HepG2 (cell line): ENCODE measurements around the gene DPY19L1.

ENCODE experiments used
- EZH2 ChIP-seq: conservative IDR thresholded peaks from 2 replicates; pipeline ENCODE4 v1.6.1; 2012; ENCODE audit warnings: mild to moderate bottlenecking, low read depth, low read length, moderate library complexity
- FOXK1 ChIP-seq: sonication (generic); formaldehyde crosslinking; IDR thresholded peaks from 2 replicates; pipeline ENCODE4 v1.4.0; 2020; ENCODE audit warnings: low read depth, missing genetic modification reagents, borderline replicate concordance
- FOXM1 ChIP-seq: sonication (generic); formaldehyde crosslinking; IDR thresholded peaks from 2 replicates; pipeline ENCODE4 v1.5.0; 2020; ENCODE audit warnings: missing genetic modification reagents
- GABPA ChIP-seq, 2 experiments: IDR thresholded peaks; 2 replicates each; pipeline ENCODE4 v1.6.1; 2011 to 2016; ENCODE audit warnings: low read depth in 2 of 2, low read length in 1 of 2, missing biosample characterization in 1 of 2, missing genetic modification characterization in 1 of 2
- MTF1 ChIP-seq: sonication (generic); formaldehyde crosslinking; IDR thresholded peaks from 2 replicates; pipeline ENCODE4 v1.5.0; 2020; ENCODE audit warnings: missing genetic modification reagents
- TF ChIP-seq, protein P1 (sequence below): fragments of 450-650 bp; IDR thresholded peaks from 2 replicates; pipeline ENCODE4 v1.6.1; 2017; ENCODE audit warnings: mild to moderate bottlenecking
- TF ChIP-seq, protein P2 (sequence below): sonication (generic); formaldehyde crosslinking; IDR thresholded peaks from 2 replicates; pipeline ENCODE4 v1.5.0; 2020; ENCODE audit warnings: mild to moderate bottlenecking, missing genetic modification reagents, moderate library complexity

- TF ChIP-seq MTF1 (CRISPR knock-in tag) (no peak), FOXK1 (no peak), GABPA (IDR thresholded peaks at IDR 0.05; ENCODE audit: low read depth, low read length) (no peak), GABPA (CRISPR knock-in tag; IDR thresholded peaks at IDR 0.05; ENCODE audit: low read depth) (no peak), FOXM1 (CRISPR knock-in tag) (no peak), EZH2 (no peak)
- TF ChIP-seq, protein P1, sequence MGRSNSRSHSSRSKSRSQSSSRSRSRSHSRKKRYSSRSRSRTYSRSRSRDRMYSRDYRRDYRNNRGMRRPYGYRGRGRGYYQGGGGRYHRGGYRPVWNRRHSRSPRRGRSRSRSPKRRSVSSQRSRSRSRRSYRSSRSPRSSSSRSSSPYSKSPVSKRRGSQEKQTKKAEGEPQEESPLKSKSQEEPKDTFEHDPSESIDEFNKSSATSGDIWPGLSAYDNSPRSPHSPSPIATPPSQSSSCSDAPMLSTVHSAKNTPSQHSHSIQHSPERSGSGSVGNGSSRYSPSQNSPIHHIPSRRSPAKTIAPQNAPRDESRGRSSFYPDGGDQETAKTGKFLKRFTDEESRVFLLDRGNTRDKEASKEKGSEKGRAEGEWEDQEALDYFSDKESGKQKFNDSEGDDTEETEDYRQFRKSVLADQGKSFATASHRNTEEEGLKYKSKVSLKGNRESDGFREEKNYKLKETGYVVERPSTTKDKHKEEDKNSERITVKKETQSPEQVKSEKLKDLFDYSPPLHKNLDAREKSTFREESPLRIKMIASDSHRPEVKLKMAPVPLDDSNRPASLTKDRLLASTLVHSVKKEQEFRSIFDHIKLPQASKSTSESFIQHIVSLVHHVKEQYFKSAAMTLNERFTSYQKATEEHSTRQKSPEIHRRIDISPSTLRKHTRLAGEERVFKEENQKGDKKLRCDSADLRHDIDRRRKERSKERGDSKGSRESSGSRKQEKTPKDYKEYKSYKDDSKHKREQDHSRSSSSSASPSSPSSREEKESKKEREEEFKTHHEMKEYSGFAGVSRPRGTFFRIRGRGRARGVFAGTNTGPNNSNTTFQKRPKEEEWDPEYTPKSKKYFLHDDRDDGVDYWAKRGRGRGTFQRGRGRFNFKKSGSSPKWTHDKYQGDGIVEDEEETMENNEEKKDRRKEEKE: no peak
- TF ChIP-seq, protein P2, sequence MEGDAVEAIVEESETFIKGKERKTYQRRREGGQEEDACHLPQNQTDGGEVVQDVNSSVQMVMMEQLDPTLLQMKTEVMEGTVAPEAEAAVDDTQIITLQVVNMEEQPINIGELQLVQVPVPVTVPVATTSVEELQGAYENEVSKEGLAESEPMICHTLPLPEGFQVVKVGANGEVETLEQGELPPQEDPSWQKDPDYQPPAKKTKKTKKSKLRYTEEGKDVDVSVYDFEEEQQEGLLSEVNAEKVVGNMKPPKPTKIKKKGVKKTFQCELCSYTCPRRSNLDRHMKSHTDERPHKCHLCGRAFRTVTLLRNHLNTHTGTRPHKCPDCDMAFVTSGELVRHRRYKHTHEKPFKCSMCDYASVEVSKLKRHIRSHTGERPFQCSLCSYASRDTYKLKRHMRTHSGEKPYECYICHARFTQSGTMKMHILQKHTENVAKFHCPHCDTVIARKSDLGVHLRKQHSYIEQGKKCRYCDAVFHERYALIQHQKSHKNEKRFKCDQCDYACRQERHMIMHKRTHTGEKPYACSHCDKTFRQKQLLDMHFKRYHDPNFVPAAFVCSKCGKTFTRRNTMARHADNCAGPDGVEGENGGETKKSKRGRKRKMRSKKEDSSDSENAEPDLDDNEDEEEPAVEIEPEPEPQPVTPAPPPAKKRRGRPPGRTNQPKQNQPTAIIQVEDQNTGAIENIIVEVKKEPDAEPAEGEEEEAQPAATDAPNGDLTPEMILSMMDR (CRISPR knock-in tag): peak; percentile 41
These were observed 136.3 kb downstream of the DPY19L1 start for GRCh38 chr7:34900891-34901513.
